Epithelial cell of proximal tubule (primary cell): ENCODE data around the gene CABCOCO1. TPM values are rescaled to one million over a fixed set of nuclear protein-coding genes. Genes with fewer than 3 reads are reported as not detected.
"Not testable (repeated sequence)": the region's sequence is repeated elsewhere in the genome, so short reads cannot be mapped to it uniquely, and the experiment has no call there.

Source experiments
- DNase-seq: peaks from one replicate; pipeline ENCODE4 v3.0.0-alpha.2; 2011; ENCODE audit warnings: low read depth
- H3K4me3 ChIP-seq: 2 replicates; pipeline ENCODE4 v1.5.1; 2011; ENCODE audit warnings: low read depth, mild to moderate bottlenecking, low read length
- CTCF ChIP-seq: conservative IDR thresholded peaks from 2 replicates; pipeline ENCODE4 v1.5.1; 2012; ENCODE audit warnings: low read depth, mild to moderate bottlenecking, low read length
- total RNA-seq: library from RNA; depleted of rRNA; stranded (reverse); fragments of >200 nt; gene quantifications from 2 replicates; pipeline ENCODE4 v1.2.3, GENCODE V29; 2015

Gene CABCOCO1
- total RNA-seq, 1 donor from 2014 or later = 0.86 TPM

GRCh38 chr10:61701706-61702105 lies 39.0 kb downstream of the CABCOCO1 start:
- no peak for DNase-seq
- TF ChIP-seq CTCF = no peak

GRCh38 chr10:61702584-61702983 lies 39.9 kb downstream of the CABCOCO1 start:
- TF ChIP-seq CTCF = no peak
- DNase-seq = no peak
- no peak overlapping the region for H3K4me3 ChIP-seq

More at GRCh38 chr10:61701706-61702105, 39.0 kb downstream of the CABCOCO1 start:
- H3K4me3 ChIP-seq = no peak overlapping the region

- no peak for DNase-seq
- no peak for TF ChIP-seq CTCF
- no peak overlapping the region for H3K4me3 ChIP-seq
Observed at GRCh38 chr10:61705022-61705613, 42.4 kb downstream of the CABCOCO1 start.

- DNase-seq = no peak
- no peak overlapping the region for H3K4me3 ChIP-seq
- no peak for TF ChIP-seq CTCF
Observed at GRCh38 chr10:61708846-61709245, 46.1 kb downstream of the CABCOCO1 start.

GRCh38 chr10:61712105-61712504 lies 49.4 kb downstream of the CABCOCO1 start:
- not testable (repeated sequence) for DNase-seq, H3K4me3 ChIP-seq

GRCh38 chr10:61719475-61719874 lies 56.7 kb downstream of the CABCOCO1 start:
- DNase-seq, H3K4me3 ChIP-seq: not testable (repeated sequence)

- no peak for DNase-seq
- TF ChIP-seq CTCF = no peak
- no peak overlapping the region for H3K4me3 ChIP-seq
Observed at GRCh38 chr10:61719906-61720305, 57.2 kb downstream of the CABCOCO1 start.

- no peak overlapping the region for H3K4me3 ChIP-seq
- no peak for DNase-seq
- no peak for TF ChIP-seq CTCF
Observed at GRCh38 chr10:61721431-61721830, 58.7 kb downstream of the CABCOCO1 start.

GRCh38 chr10:61725221-61725620 lies 62.5 kb downstream of the CABCOCO1 start:
- H3K4me3 ChIP-seq, DNase-seq: not testable (repeated sequence)
